Tibial artery (tissue), 4 donors: ENCODE data around the gene SNTN.

ENCODE experiments used
- DNase-seq, 2 donors: peaks; one replicate each; pipeline ENCODE4 v3.0.0-alpha.2; 2019
- H3K27ac ChIP-seq, 2 donors: fragments of 200-600 bp; sonication (generic) in 1 of 2; 1 replicate in 1 of 2; 2 replicates in 1 of 2; pipeline ENCODE4 v1.5.1; 2018 to 2019; ENCODE audit warnings: mild to moderate bottlenecking in 1 of 2
- H3K27me3 ChIP-seq, 2 donors: fragments of 200-600 bp; sonication (generic) in 1 of 2; one replicate each; pipeline versions ENCODE4 v1.5.1 to v1.6.0; 2016 to 2019
- H3K36me3 ChIP-seq, 3 donors: fragments of 200-600 bp; sonication (generic) in 2 of 3; one replicate each; pipeline ENCODE4 v1.5.1; 2016 to 2019; ENCODE audit warnings: mild to moderate bottlenecking in 2 of 3
- H3K4me1 ChIP-seq, 4 donors: fragments of 200-600 bp; sonication (generic) in 2 of 4; 1 replicate in 3 of 4; 2 replicates in 1 of 4; pipeline ENCODE4 v1.5.1; 2016 to 2019
- H3K4me3 ChIP-seq, 2 donors: fragments of 200-600 bp; sonication (generic) in 1 of 2; 1 replicate in 1 of 2; 2 replicates in 1 of 2; pipeline ENCODE4 v1.5.1; 2018 to 2019; ENCODE audit warnings: mild to moderate bottlenecking in 2 of 2
- H3K9me3 ChIP-seq, 3 donors: fragments of 200-600 bp; sonication (generic) in 1 of 3; one replicate each; pipeline ENCODE4 v1.5.1; 2016 to 2019
- CTCF ChIP-seq, 2 experiments: fragments of 200-600 bp in 1 of 2; fragments of 450-650 bp in 1 of 2; IDR thresholded peaks; one replicate each; pipeline ENCODE4 v1.5.1; 2017 to 2019; ENCODE audit warnings: antibody characterized with exemption in 2 of 2, mild to moderate bottlenecking in 1 of 2, moderate library complexity in 1 of 2
- intact Hi-C: fragments of 100-400 bp; cut with DNase I; formaldehyde crosslinking; loops from one replicate; pipeline ENCODE4 v1.15.0; 2023; ENCODE audit warnings: low total_unique reads

The SNTN gene

GRCh38 chr3:63652066-63652725 lies at the start of gene SNTN:
SNTN (plus strand) TSS chr3:63652675; CDS start chr3:63652688, 13 bp downstream.
- no peaks in the 10 kb centered on the region for H3K9me3 ChIP-seq
- peaks cover 0 to 10% (median 0%) of the 10 kb centered on the region in 4 donors for H3K4me1 ChIP-seq
- no peaks in the 10 kb centered on the region for H3K27me3 ChIP-seq
- H3K36me3 ChIP-seq = no peaks in the 10 kb centered on the region
- TF ChIP-seq CTCF (IDR thresholded peaks at IDR 0.05) = no peak
- H3K27ac ChIP-seq = no peak within 1 kb of the TSS
- no peak for DNase-seq
- H3K4me3 ChIP-seq = no peak within 1 kb of the TSS
- intact Hi-C loops = no loop called here

GRCh38 chr3:63607716-63608115 lies 44.8 kb upstream of the SNTN start:
- intact Hi-C loops = no loop called here
- Histone ChIP-seq H3K9me3 (no peaks in the 10 kb centered on the region), H3K27me3 (no peaks in the 10 kb centered on the region), H3K4me3 (no peak overlapping the region), H3K27ac (no peak overlapping the region), H3K4me1 (no peaks in the 10 kb centered on the region), H3K36me3 (no peaks in the 10 kb centered on the region)
- DNase-seq = no peak
- TF ChIP-seq CTCF (IDR thresholded peaks at IDR 0.05) = no peak

GRCh38 chr3:63609408-63609807 lies 43.1 kb upstream of the SNTN start:
- H3K27me3 ChIP-seq = no peaks in the 10 kb centered on the region

GRCh38 chr3:63609834-63610233 lies 42.6 kb upstream of the SNTN start:
- no peak overlapping the region for H3K4me3 ChIP-seq
- H3K27ac ChIP-seq = no peak overlapping the region
- H3K36me3 ChIP-seq = no peaks in the 10 kb centered on the region
- H3K27me3 ChIP-seq = no peaks in the 10 kb centered on the region
- H3K4me1 ChIP-seq = no peaks in the 10 kb centered on the region
- no peaks in the 10 kb centered on the region for H3K9me3 ChIP-seq
- intact Hi-C loops = no loop called here
- no peak for TF ChIP-seq CTCF (IDR thresholded peaks at IDR 0.05)
- no peak for DNase-seq

More at GRCh38 chr3:63609408-63609807, 43.1 kb upstream of the SNTN start:
- no peak for TF ChIP-seq CTCF (IDR thresholded peaks at IDR 0.05)
- intact Hi-C loops = no loop called here
- H3K36me3 ChIP-seq = no peaks in the 10 kb centered on the region
- DNase-seq = no peak
- no peak overlapping the region for H3K27ac ChIP-seq
- no peaks in the 10 kb centered on the region for H3K4me1 ChIP-seq
- H3K4me3 ChIP-seq = no peak overlapping the region
- H3K9me3 ChIP-seq = no peaks in the 10 kb centered on the region

- no peak for DNase-seq
- no peaks in the 10 kb centered on the region for H3K9me3 ChIP-seq
- H3K27me3 ChIP-seq = no peaks in the 10 kb centered on the region
- intact Hi-C loops = no loop called here
- H3K27ac ChIP-seq = no peak overlapping the region
- no peak overlapping the region for H3K4me3 ChIP-seq
- no peak for TF ChIP-seq CTCF (IDR thresholded peaks at IDR 0.05)
- no peaks in the 10 kb centered on the region for H3K36me3 ChIP-seq
- H3K4me1 ChIP-seq = no peaks in the 10 kb centered on the region
Measured at GRCh38 chr3:63611382-63611781, 41.1 kb upstream of the SNTN start.

GRCh38 chr3:63613561-63613960 lies 38.9 kb upstream of the SNTN start:
- H3K27ac ChIP-seq = no peak overlapping the region
- H3K27me3 ChIP-seq = no peaks in the 10 kb centered on the region
- H3K36me3 ChIP-seq = no peaks in the 10 kb centered on the region
- H3K9me3 ChIP-seq = no peaks in the 10 kb centered on the region
- no peak for DNase-seq
- H3K4me1 ChIP-seq = no peaks in the 10 kb centered on the region
- TF ChIP-seq CTCF (IDR thresholded peaks at IDR 0.05) = no peak
- intact Hi-C loops = no loop called here
- no peak overlapping the region for H3K4me3 ChIP-seq
